GM18861 (cell line): ENCODE measurements around the gene WDR64.

Experiments
- ATAC-seq: cut with Tn5 transposase; IDR thresholded peaks from one replicate; pipeline ENCODE4 v1.9.1; 2021; ENCODE audit not compliant: unreplicated experiment

The WDR64 gene

DNA sequence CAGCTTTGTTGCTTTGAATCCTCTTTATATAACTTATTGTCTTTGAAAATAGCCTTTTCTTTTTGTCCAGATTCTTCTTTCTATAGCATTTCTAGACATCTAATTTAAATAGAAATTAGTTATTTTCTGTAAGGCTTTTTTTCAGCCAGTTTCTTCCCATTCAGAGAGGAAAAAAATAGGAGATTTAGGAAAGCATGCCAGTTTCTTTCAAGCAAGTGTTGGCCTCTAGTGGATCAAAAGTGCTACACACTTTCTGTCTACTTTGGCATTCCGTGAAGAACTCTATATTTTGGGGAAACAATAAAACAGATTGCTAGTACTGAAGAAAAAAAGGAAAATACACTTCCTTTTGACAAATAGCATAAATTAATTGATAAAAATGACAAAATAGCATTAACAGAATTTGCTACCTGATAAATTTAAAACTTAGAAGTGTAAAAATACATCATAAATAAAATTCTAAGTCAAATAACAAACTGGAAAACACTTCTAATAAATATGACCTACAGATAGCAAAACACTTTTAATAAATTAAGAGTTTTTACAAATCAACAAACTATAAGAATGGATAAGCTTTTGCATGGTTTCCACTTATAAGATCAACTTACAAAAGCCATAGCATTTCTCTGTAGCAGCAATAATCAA is 182.8 kb downstream of the WDR64 start:
- ATAC-seq = no peak

DNA sequence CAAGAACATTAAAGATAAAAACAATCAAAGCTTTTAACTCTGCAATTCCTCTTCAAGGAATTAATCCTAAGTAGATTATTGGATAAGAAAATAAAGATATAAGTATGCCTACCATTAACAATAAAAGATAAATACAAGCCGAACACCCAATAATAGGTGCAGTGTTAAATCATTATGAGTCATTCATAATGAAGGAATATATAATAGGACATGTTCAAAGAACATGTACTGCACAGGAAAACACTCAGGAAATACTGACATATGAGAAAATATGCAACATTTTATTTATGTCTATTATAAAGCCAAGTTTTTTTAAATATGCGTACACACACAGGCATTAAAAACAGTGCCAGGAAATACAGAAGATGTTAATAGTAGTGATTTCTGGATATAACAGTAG is 184.9 kb downstream of the WDR64 start:
- ATAC-seq = no peak

DNA sequence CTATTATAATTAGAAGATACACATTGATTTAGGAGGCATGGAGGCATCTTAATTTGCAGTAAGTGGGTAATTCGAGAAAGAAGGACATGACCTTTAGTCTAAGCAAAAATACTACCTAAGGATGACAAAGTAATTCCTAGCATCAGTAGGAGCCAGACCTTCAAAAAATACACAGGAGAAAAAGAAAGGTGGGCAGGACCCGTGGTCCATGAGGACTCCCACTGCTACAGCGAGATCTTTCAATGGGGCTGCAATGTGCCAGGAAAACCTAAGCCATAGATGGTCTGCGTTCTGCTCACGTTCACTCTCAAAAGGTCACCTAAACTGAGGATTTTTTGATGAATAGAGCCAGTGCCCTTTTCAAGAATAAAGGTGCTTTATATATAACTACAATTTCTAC is 185.3 kb downstream of the WDR64 start:
- ATAC-seq = no peak

DNA sequence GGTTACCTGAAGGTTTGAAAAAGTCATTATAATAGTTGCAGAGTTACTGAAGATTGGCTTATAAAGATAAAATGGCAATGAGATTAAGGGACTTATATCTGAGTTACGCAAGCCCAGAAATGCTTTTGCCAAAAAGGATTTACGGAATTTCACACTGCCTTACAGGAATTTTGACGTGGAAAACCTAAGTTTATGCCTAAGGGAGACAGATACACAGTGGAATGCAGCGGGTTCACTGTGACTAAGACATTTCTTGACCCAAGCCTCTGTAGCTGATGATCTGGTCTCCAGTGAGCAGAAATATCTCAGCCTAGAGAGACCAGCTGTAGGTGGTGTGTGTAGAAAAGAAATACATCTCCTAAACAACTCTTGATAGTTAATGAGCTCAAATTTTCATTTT is 185.8 kb downstream of the WDR64 start:
- ATAC-seq = no peak

DNA sequence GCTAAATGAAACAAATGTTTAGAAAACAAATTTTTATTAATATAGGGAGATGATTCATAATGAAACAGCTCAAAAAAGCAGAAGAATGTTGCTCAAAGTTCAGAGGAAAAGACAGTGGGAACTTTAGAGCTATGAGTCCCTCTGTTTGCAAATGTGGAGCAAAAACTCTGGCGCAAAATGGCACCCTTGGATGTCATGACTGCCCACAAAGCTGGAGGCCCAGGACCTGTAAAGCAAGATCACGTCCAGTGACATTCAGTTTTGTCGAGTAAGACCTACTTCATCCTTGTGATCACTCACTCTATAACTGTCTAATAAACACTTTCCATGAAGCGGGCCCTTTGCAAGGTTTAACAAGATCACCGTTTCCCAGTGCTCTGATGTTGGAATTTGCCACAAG is 186.8 kb downstream of the WDR64 start:
- peak; percentile 52 for ATAC-seq

DNA sequence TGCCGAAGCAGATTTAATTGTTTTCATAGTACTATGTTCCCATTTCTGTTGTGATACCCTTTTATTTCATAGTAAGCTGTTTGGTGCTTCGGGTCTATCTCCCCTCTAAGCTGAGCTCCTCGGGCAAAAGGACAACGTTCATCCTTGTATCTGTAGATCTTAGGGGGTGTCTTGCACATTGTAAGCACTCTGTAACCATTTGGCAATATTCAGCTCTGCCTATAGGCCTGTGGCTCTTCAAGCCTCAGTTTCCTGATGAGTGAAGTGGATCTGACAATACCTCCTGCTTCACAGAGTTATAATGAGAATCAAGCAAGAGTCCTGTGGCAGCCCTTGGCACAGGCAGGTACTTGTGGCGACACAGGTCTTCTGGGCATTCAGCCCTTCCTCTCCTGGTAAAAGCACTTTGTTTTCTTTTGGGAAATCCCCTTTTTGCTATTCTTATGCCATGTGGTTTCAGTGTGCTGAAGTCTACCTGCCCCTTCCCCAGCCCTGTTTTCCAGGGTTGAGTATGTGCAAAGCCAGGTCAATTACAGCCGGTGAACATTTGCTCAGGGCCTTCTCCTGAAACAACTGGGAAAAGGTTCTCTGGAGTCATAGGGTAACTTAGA is 187.4 kb downstream of the WDR64 start:
- ATAC-seq = peak; percentile 52

DNA sequence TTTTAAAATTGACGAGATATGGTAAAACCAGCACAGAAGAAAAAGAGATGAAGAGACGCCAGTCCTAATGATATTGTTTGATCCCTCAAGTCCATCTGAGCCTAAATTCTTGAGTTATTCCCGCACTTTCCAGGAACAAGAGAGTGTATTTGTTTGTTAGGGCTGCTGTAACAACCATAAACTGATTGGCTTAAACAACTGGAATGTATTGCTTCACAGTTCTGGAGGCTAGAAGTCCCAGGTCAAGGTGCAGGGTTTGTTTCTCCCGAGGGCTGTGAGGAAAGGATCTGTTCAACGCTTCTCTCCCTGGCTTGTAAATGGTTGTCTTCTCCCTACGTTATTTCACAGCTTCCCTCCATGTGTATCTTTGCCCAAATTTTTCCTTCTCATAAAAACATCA is 188.1 kb downstream of the WDR64 start:
- no peak for ATAC-seq

DNA sequence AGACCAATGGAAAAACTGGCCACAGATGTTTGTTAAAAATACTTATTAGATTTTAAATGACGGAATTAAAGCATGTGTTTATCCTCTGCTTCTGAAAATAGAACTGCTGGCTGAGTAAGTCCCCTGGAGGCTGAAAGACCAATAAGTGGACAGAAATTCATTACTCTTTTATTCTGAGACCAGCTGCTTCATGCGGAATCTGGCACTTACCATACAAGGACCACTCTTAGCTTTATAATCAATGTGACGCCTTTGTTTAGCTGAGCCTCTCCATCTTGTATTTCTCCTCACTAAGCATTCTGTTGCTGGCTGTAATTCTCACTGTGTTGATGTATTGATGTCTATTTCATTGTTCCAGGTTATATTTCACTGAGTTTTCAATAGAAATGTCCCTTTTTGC is 189.6 kb downstream of the WDR64 start:
- no peak for ATAC-seq

DNA sequence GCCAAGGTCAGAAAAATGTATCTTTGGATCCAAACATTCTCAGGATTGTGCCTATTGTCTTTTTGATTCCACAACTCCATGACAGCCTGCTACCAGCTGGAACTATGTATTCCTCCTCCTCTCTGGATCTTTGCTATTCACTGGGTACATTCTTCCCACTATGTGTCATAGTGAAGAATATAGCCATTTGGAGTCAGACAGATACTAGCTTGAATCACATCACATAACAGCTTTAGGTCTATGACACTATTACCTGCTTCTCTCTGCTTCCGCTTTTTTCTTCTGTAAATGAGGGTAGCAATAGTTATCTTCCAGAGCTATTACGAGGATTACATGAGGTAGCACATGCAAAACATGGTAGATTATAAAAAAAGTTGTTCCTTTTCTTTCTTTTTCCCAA is 190.5 kb downstream of the WDR64 start:
- no peak for ATAC-seq

DNA sequence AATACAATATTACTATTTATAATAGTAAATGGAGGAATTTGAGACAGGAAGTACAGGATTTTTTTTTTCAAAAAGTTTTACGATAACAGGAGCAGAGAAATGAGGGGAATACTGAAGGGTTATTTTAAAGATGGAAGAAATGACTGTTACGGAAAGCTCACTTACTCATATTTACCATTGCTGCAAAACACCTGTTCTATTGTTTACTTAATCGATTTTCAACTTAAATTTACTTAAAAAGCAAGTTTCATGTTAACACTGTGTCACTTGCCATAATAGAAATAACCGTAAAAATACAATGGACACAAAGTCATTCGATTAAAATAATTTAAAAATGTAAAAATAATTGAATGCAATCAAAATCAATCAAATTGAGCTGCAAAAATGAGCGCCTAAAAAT is 192.5 kb downstream of the WDR64 start:
- no peak for ATAC-seq

DNA sequence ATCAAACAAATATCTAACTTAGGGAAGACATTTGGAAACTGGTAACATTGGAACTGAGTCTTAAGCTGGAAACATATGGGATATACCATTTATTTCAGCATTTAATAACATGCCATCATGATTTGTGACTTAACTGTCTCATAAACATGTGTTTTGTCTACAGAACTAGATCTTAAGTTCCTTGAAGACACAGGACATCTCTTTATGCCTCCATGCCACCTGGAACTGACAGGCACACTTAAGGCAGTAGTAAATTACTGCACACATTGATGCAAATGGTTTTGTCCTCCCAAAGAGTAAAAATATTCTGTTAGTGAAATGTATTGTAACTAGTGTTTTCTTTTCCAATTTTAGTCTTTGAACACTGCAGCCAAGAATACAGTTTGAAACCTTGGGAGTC is 194.3 kb downstream of the WDR64 start:
- no peak for ATAC-seq

DNA sequence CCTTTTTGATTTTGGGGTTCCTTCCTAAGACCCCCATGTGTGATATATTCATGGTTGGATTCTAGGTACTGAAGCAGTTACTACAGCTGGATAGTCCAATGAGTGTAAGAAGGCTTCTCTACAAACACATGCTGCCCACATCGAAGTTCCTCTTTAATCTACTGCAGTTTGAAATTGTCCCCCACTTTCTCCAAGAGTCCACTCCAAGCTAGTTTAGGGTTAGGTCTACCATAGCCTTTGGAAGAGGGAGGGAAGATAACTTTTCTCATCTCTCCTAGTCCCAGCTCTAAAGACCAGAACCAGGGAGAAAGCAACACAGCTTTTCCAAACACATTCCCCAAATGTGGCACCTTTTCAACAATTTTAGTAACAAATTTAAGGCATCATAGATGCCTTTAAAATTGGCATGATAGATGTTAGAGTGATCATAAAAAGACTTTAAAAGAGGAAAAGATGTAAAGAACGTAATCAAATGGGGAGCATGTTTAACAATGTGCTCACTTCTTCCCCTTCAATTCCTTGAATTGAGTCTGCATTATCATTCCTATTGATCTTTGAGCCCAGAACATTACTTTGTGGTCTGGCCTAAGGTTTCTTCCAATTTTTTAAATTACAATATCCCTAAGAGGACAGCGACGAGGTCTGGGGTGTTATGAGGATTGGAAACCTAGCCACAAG is 194.9 kb downstream of the WDR64 start:
- ATAC-seq = no peak

DNA sequence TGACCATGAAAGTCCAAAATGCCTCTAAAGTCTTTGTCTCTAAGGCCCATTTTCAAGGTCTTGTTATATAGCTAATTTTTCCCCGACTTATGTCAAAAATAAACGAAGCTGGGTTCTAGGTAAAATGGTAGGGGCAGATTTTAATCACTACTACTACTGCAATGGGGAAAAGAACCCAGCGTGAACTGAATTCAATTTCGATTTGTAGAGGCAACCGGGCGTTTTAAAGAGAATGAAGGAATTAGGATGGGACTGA is 195.4 kb downstream of the WDR64 start:
- no peak for ATAC-seq

DNA sequence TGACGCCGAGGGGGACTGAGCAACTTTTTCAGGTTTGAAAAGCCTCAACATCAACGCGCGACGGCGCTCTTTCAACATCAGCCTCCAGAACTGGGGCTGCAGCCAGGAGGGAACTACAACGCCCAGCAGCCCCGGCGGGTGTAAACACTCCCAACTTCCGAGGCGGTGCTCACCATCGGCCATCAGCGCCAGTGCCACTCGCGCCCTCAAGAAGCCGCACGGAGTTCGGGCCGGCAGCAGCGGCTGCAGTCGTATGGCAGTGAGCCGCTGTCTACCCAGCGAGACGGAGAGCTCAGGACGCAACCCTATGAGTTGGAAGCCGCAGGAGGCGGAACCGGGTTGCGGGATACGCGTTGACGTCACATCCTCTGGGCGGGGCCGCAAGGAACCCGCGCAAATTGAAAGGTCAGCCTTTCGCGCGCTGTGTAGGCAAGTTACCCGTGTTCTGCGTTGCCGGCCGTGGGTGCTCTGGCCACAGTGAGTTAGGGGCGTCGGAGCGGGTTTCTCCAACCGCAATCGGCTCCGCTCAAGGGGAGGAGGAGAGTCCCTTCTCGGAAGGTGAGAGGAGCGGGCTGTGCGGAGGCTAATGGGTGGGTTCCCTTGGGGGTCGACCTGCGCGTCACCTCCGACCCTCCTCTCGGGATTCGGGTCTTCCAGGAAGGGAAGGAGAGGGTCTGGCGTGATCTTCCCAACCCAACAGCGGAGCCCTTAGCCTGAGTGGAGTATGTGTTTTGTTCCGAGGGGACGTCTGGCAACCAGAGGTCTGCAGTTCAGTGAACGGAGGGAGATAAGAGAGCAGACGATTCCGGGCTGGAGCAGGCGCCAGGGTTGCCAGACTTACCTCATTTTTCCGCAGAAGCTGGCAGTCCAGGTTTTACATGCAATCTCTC is 196.0 kb downstream of the WDR64 start, which contains the start of gene EXO1:
Gene EXO1, plus strand, starts transcription at position 409 of the 890 bp plus-strand sequence. CDS start 2,222 bp downstream, outside the sequence.
- peak; percentile 94 for ATAC-seq

DNA sequence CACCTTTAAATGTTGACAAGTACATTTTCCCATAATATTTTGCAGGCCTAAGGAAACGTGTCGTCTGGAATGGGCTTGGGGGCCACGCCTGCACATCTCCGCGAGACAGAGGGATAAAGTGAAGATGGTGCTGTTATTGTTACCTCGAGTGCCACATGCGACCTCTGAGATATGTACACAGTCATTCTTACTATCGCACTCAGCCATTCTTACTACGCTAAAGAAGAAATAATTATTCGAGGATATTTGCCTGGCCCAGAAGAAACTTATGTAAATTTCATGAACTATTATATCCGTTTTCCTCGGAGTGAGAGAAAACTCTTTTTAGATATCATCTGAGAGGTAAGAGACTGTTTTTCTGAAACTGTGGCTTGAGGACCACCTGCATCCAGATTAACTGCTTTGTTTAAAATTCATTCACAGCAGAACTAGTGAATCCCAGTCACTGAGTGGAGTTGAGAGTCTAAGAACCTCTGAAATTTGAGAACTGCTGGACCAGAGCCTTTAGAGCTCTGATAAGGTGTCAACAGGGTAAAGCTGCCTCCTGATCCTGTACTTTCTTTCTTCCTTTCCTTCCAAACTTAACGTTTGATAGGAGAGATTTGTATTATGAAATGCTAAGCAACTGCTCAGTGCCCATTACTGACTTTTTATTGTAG is 196.7 kb downstream of the WDR64 start:
- ATAC-seq = no peak

DNA sequence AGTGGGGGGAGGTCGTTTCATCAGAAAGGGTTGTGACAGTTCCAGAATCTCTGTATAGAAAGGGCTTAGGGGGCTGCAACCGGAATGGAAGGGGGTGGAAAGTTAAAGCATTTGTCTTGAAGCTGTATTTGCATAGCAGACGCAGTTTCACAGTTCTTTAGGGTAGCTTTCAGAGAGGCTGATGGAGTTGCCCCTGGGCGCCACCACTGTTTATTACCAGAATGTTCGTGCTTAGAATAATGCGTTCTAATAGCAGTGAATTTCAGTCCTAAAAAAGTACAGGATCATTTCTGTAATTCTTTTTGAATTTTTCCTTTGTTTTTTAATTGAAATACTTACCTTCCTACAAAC is 197.2 kb downstream of the WDR64 start:
- ATAC-seq = no peak
